HEK293 (cell line): ENCODE measurements around the gene OLFM1.
A peak's percentile ranks its signal among the peaks of the same experiment; 100 is the strongest.

Source experiments
- CTCF ChIA-PET: fragments of 350-600 bp; formaldehyde crosslinking; extraction: SDS; loops from one replicate; lab custom pipeline; 2021; ENCODE audit warnings: antibody characterized with exemption; lab: Yijun Ruan, JAX
- POLR2A ChIA-PET: fragments of 300-600 bp; formaldehyde crosslinking; extraction: SDS; loops from one replicate; lab custom pipeline; 2020; ENCODE audit warnings: antibody characterized with exemption, inconsistent platforms; lab: Yijun Ruan, JAX
- H3K27ac ChIP-seq: fragments of 200-500 bp; sonication (Bioruptor generic); 2 replicates; pipeline ENCODE4 v1.5.1; 2014; ENCODE audit warnings: low read depth, low read length, control low read depth, inconsistent platforms; ENCODE audit errors: extremely low read depth
- H3K36me3 ChIP-seq, 2 experiments: fragments of 200-500 bp in 1 of 2; sonication (Bioruptor generic) in 1 of 2; 1 replicate in 1 of 2; 2 replicates in 1 of 2; pipeline ENCODE4 v1.5.1; 2014 to 2017; ENCODE audit warnings: inconsistent platforms in 2 of 2, low read length in 2 of 2; ENCODE audit not compliant: control insufficient read depth in 2 of 2, insufficient read depth in 1 of 2
- H3K4me1 ChIP-seq: fragments of 200-500 bp; sonication (Bioruptor generic); 2 replicates; pipeline ENCODE4 v1.5.1; 2014; ENCODE audit warnings: mild to moderate bottlenecking, low read length, inconsistent platforms; ENCODE audit not compliant: control insufficient read depth, insufficient read depth
- H3K4me3 ChIP-seq: 2 replicates; pipeline ENCODE4 v1.5.1; 2011; ENCODE audit warnings: low read depth, mild to moderate bottlenecking, control low read depth, low read length, moderate library complexity
- H3K9me3 ChIP-seq: fragments of 200-500 bp; sonication (Bioruptor generic); 2 replicates; pipeline ENCODE4 v1.5.1; 2014; ENCODE audit warnings: low read depth, low read length, inconsistent platforms; ENCODE audit not compliant: control insufficient read depth, insufficient read depth
- KLF1 ChIP-seq: fragments of 450-650 bp; formaldehyde crosslinking; IDR thresholded peaks from 2 replicates; pipeline ENCODE4 v1.5.1; 2016; ENCODE audit warnings: missing biosample characterization, missing genetic modification characterization
- MZF1 ChIP-seq: fragments of 450-650 bp; formaldehyde crosslinking; IDR thresholded peaks from 2 replicates; pipeline ENCODE4 v1.5.1; 2017; ENCODE audit warnings: missing biosample characterization, missing genetic modification characterization, borderline replicate concordance
- SP7 ChIP-seq: fragments of 450-650 bp; formaldehyde crosslinking; IDR thresholded peaks from 2 replicates; pipeline ENCODE4 v1.5.1; 2016; ENCODE audit warnings: missing biosample characterization, missing genetic modification characterization
- ZBTB17 ChIP-seq: fragments of 450-650 bp; formaldehyde crosslinking; IDR thresholded peaks from 2 replicates; pipeline ENCODE4 v1.5.1; 2016; ENCODE audit warnings: missing biosample characterization, missing genetic modification characterization
- ZBTB20 ChIP-seq: fragments of 450-650 bp; formaldehyde crosslinking; IDR thresholded peaks from 2 replicates; pipeline ENCODE4 v1.5.1; 2016; ENCODE audit warnings: missing biosample characterization, missing genetic modification characterization
- ZBTB48 ChIP-seq: fragments of 450-650 bp; formaldehyde crosslinking; IDR thresholded peaks from 2 replicates; pipeline ENCODE4 v1.5.1; 2016; ENCODE audit warnings: missing biosample characterization, missing genetic modification characterization
- ZBTB7A ChIP-seq: fragments of 450-650 bp; formaldehyde crosslinking; IDR thresholded peaks from 2 replicates; pipeline ENCODE4 v1.5.1; 2016; ENCODE audit warnings: low read depth, missing biosample characterization, missing genetic modification characterization
- ZBTB8A ChIP-seq: fragments of 450-650 bp; formaldehyde crosslinking; IDR thresholded peaks from 2 replicates; pipeline ENCODE4 v1.5.1; 2016; ENCODE audit warnings: missing biosample characterization, missing genetic modification characterization
- ZFP69B ChIP-seq: fragments of 450-650 bp; formaldehyde crosslinking; IDR thresholded peaks from 2 replicates; pipeline ENCODE4 v1.5.1; 2016; ENCODE audit warnings: missing biosample characterization, missing genetic modification characterization
- ZIC2 ChIP-seq: fragments of 450-650 bp; formaldehyde crosslinking; IDR thresholded peaks from 2 replicates; pipeline ENCODE4 v1.5.1; 2016; ENCODE audit warnings: missing biosample characterization, missing genetic modification characterization
- ZNF133 ChIP-seq: fragments of 450-650 bp; formaldehyde crosslinking; IDR thresholded peaks from 2 replicates; pipeline ENCODE4 v1.5.1; 2016; ENCODE audit warnings: missing biosample characterization, missing genetic modification characterization
- ZNF146 ChIP-seq: fragments of 450-650 bp; formaldehyde crosslinking; IDR thresholded peaks from 2 replicates; pipeline ENCODE4 v1.5.1; 2016; ENCODE audit warnings: missing biosample characterization, missing genetic modification characterization
- ZNF221 ChIP-seq: fragments of 450-650 bp; formaldehyde crosslinking; IDR thresholded peaks from 2 replicates; pipeline ENCODE4 v1.5.1; 2017; ENCODE audit warnings: missing biosample characterization, missing genetic modification characterization, borderline replicate concordance
- ZNF239 ChIP-seq: fragments of 450-650 bp; formaldehyde crosslinking; IDR thresholded peaks from 2 replicates; pipeline ENCODE4 v1.5.1; 2016; ENCODE audit warnings: missing biosample characterization, missing genetic modification characterization
- ZNF302 ChIP-seq: fragments of 450-650 bp; formaldehyde crosslinking; IDR thresholded peaks from 2 replicates; pipeline ENCODE4 v1.5.1; 2016; ENCODE audit warnings: missing biosample characterization, missing genetic modification characterization, low read depth
- ZNF335 ChIP-seq: fragments of 450-650 bp; formaldehyde crosslinking; conservative IDR thresholded peaks from 2 replicates; pipeline ENCODE4 v1.5.1; 2016; ENCODE audit warnings: missing biosample characterization, missing genetic modification characterization
- ZNF366 ChIP-seq: fragments of 450-650 bp; formaldehyde crosslinking; conservative IDR thresholded peaks from 2 replicates; pipeline ENCODE4 v1.5.1; 2016; ENCODE audit warnings: missing biosample characterization, missing genetic modification characterization
- ZNF423 ChIP-seq: fragments of 450-650 bp; formaldehyde crosslinking; IDR thresholded peaks from 2 replicates; pipeline ENCODE4 v1.5.1; 2016; ENCODE audit warnings: missing biosample characterization, missing genetic modification characterization
- ZNF426 ChIP-seq: fragments of 450-650 bp; formaldehyde crosslinking; IDR thresholded peaks from 2 replicates; pipeline ENCODE4 v1.5.1; 2017; ENCODE audit warnings: missing biosample characterization, missing genetic modification characterization, mild to moderate bottlenecking, inconsistent platforms, moderate library complexity
- ZNF529 ChIP-seq: fragments of 450-650 bp; formaldehyde crosslinking; IDR thresholded peaks from 2 replicates; pipeline ENCODE4 v1.5.1; 2017; ENCODE audit warnings: missing genetic modification characterization, missing biosample characterization; ENCODE audit not compliant: insufficient replicate concordance
- ZNF548 ChIP-seq: fragments of 450-650 bp; formaldehyde crosslinking; IDR thresholded peaks from 2 replicates; pipeline ENCODE4 v1.5.1; 2016; ENCODE audit warnings: missing biosample characterization, missing genetic modification characterization
- ZNF626 ChIP-seq: fragments of 450-650 bp; sonication (Bioruptor Pico); formaldehyde crosslinking; IDR thresholded peaks from 2 replicates; pipeline ENCODE4 v1.5.1; 2018; ENCODE audit warnings: missing biosample characterization, missing genetic modification characterization, inconsistent platforms
- ZNF660 ChIP-seq: fragments of 450-650 bp; IDR thresholded peaks from 2 replicates; pipeline ENCODE4 v1.5.1; 2018; ENCODE audit warnings: missing biosample characterization, mild to moderate bottlenecking, missing genetic modification characterization
- TF ChIP-seq, protein P1 (sequence below): fragments of 450-650 bp; formaldehyde crosslinking; IDR thresholded peaks from 2 replicates; pipeline ENCODE4 v1.5.1; 2017; ENCODE audit warnings: missing biosample characterization, missing genetic modification characterization
- TF ChIP-seq, protein P2 (sequence below): fragments of 450-650 bp; formaldehyde crosslinking; IDR thresholded peaks from 2 replicates; pipeline ENCODE4 v1.5.1; 2016; ENCODE audit warnings: missing biosample characterization, missing genetic modification characterization
- TF ChIP-seq, protein P3 (sequence below): fragments of 450-650 bp; formaldehyde crosslinking; IDR thresholded peaks from 2 replicates; pipeline ENCODE4 v1.5.1; 2016; ENCODE audit warnings: missing biosample characterization, missing genetic modification characterization
- TF ChIP-seq, protein P4 (sequence below): fragments of 450-650 bp; formaldehyde crosslinking; IDR thresholded peaks from 2 replicates; pipeline ENCODE4 v1.5.1; 2017; ENCODE audit warnings: missing biosample characterization, missing genetic modification characterization

Gene OLFM1

DNA sequence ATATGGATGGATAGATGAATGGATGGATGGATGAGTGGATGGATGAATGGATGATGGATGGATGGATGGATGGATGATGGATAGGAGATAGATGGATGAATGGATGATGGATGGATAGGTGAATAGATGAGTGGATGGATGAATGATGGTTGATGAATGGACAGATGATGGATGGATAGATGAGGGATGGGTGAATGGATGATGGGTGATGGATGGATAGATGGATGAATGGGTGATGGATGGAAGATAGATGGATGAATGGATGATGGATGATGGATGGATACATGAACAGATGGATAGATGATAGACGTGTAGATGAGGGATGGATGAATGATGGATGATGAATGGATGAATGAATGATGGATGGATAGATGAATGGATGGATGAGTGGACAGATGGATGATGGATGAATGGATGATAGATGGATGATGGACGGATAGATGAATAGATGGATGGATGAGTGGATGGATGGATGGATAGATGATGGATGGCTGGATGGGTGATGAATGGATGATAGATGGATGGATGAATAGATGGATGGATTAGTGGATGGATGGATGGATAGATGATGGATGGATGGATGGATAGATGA is 53.8 kb downstream of the OLFM1 start (continued):
- TF ChIP-seq ZNF146 (tag by site-specific recombination) = no peak
- no peak for TF ChIP-seq ZBTB7A (tag by site-specific recombination)
- no peak for TF ChIP-seq ZNF423 (tag by site-specific recombination)
- TF ChIP-seq ZNF133 (tag by site-specific recombination) = peak; percentile 8; the same call in 1 of the 2 replicates
- no peak for TF ChIP-seq ZNF302 (tag by site-specific recombination)
- TF ChIP-seq ZIC2 (tag by site-specific recombination) = peak; percentile 22; the same call in 1 of the 2 replicates
- TF ChIP-seq ZNF548 (tag by site-specific recombination) = peak; percentile 7; the same call in 1 of the 2 replicates
- TF ChIP-seq ZNF239 (tag by site-specific recombination) = no peak
- TF ChIP-seq, protein P1, sequence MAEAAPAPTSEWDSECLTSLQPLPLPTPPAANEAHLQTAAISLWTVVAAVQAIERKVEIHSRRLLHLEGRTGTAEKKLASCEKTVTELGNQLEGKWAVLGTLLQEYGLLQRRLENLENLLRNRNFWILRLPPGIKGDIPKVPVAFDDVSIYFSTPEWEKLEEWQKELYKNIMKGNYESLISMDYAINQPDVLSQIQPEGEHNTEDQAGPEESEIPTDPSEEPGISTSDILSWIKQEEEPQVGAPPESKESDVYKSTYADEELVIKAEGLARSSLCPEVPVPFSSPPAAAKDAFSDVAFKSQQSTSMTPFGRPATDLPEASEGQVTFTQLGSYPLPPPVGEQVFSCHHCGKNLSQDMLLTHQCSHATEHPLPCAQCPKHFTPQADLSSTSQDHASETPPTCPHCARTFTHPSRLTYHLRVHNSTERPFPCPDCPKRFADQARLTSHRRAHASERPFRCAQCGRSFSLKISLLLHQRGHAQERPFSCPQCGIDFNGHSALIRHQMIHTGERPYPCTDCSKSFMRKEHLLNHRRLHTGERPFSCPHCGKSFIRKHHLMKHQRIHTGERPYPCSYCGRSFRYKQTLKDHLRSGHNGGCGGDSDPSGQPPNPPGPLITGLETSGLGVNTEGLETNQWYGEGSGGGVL = no peak
- no peak for TF ChIP-seq ZNF221 (tag by site-specific recombination)

DNA sequence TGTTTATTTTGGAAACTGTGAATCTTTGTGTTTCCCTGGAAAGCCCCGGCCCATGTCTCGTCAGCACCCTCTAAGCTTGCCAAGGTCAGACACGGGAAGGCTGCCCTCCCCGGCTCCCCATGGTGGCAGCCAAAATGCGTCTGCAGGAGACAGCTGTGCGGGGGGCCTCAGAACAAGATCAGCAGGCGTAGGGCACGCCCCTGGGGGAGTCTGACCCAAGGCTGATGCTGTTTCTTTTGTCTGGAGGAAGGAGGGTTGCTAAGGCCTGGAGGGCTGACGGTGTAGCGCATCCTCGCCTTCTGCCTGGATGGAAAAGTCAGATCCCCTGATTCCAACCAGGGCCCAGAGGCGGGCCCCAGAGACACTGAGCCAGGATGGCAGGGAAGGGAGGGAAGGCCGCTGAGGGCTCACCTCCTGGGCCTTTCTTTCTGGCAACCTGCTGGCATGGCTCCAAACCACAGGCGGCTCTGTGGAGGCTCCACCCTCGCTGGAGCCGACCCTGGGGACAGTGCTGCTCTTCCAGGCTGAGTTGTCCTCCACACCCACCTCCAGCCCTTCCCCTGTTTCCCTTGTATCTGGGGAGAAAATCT is 57.2 kb downstream of the OLFM1 start:
- POLR2A ChIA-PET = no interaction called here
- CTCF ChIA-PET = interaction anchor here (0.6 to 0.7 kb wide), 2 partner anchors 58 to 360 kb away, joined by 3 read pairs; no protein-coding TSS in a partner anchor
- TF ChIP-seq ZNF626 (tag by site-specific recombination) = no peak
- TF ChIP-seq ZNF335 (tag by site-specific recombination) = peak; percentile 41; the same call in 1 of the 2 replicates
- TF ChIP-seq ZNF548 (tag by site-specific recombination) = 0 out of 2 replicates have a peak, but pooled peaks have one; percentile 13
- TF ChIP-seq SP7 = peak; percentile 57; the same call in 1 of the 2 replicates
- TF ChIP-seq ZNF366 (tag by site-specific recombination) = peak; percentile 47; the same call in 1 of the 2 replicates
- TF ChIP-seq ZBTB20 (tag by site-specific recombination) = peak; percentile 65
- peak; percentile 63 for TF ChIP-seq ZBTB8A
- TF ChIP-seq ZNF426 = no peak
- TF ChIP-seq, protein P2, sequence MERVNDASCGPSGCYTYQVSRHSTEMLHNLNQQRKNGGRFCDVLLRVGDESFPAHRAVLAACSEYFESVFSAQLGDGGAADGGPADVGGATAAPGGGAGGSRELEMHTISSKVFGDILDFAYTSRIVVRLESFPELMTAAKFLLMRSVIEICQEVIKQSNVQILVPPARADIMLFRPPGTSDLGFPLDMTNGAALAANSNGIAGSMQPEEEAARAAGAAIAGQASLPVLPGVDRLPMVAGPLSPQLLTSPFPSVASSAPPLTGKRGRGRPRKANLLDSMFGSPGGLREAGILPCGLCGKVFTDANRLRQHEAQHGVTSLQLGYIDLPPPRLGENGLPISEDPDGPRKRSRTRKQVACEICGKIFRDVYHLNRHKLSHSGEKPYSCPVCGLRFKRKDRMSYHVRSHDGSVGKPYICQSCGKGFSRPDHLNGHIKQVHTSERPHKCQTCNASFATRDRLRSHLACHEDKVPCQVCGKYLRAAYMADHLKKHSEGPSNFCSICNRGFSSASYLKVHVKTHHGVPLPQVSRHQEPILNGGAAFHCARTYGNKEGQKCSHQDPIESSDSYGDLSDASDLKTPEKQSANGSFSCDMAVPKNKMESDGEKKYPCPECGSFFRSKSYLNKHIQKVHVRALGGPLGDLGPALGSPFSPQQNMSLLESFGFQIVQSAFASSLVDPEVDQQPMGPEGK (tag by site-specific recombination) = 0 out of 2 replicates have a peak, but pooled peaks have one; percentile 34
- TF ChIP-seq, protein P3, sequence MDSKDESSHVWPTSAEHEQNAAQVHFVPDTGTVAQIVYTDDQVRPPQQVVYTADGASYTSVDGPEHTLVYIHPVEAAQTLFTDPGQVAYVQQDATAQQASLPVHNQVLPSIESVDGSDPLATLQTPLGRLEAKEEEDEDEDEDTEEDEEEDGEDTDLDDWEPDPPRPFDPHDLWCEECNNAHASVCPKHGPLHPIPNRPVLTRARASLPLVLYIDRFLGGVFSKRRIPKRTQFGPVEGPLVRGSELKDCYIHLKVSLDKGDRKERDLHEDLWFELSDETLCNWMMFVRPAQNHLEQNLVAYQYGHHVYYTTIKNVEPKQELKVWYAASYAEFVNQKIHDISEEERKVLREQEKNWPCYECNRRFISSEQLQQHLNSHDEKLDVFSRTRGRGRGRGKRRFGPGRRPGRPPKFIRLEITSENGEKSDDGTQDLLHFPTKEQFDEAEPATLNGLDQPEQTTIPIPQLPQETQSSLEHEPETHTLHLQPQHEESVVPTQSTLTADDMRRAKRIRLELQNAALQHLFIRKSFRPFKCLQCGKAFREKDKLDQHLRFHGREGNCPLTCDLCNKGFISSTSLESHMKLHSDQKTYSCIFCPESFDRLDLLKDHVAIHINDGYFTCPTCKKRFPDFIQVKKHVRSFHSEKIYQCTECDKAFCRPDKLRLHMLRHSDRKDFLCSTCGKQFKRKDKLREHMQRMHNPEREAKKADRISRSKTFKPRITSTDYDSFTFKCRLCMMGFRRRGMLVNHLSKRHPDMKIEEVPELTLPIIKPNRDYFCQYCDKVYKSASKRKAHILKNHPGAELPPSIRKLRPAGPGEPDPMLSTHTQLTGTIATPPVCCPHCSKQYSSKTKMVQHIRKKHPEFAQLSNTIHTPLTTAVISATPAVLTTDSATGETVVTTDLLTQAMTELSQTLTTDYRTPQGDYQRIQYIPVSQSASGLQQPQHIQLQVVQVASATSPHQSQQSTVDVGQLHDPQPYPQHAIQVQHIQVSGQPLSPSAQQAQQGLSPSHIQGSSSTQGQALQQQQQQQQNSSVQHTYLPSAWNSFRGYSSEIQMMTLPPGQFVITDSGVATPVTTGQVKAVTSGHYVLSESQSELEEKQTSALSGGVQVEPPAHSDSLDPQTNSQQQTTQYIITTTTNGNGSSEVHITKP = peak; percentile 70; the same call in 1 of the 2 replicates
- TF ChIP-seq, protein P4, sequence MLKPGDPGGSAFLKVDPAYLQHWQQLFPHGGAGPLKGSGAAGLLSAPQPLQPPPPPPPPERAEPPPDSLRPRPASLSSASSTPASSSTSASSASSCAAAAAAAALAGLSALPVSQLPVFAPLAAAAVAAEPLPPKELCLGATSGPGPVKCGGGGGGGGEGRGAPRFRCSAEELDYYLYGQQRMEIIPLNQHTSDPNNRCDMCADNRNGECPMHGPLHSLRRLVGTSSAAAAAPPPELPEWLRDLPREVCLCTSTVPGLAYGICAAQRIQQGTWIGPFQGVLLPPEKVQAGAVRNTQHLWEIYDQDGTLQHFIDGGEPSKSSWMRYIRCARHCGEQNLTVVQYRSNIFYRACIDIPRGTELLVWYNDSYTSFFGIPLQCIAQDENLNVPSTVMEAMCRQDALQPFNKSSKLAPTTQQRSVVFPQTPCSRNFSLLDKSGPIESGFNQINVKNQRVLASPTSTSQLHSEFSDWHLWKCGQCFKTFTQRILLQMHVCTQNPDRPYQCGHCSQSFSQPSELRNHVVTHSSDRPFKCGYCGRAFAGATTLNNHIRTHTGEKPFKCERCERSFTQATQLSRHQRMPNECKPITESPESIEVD = no peak
- peak; percentile 57; the same call in 1 of the 2 replicates for TF ChIP-seq ZBTB48 (tag by site-specific recombination)
- no peak for TF ChIP-seq MZF1
- peak; percentile 15; the same call in 1 of the 2 replicates for TF ChIP-seq KLF1 (tag by site-specific recombination)
- TF ChIP-seq ZNF660 (tag by site-specific recombination) = 0 out of 2 replicates have a peak, but pooled peaks have one; percentile 14
- no peak for TF ChIP-seq ZNF529 (tag by site-specific recombination)
- TF ChIP-seq ZBTB17 (tag by site-specific recombination) = peak; percentile 51
- TF ChIP-seq ZIC2 (tag by site-specific recombination) = peak; percentile 100
- TF ChIP-seq ZFP69B = peak; percentile 87

More for the DNA sequence above, 57.2 kb downstream of the OLFM1 start:
- no peak overlapping the region for H3K4me3 ChIP-seq
- H3K27ac ChIP-seq = no peak overlapping the region; the same call in 1 of the 2 replicates
- no peaks in the 10 kb centered on the region for H3K36me3 ChIP-seq
- H3K9me3 ChIP-seq = no peaks in the 10 kb centered on the region
- H3K4me1 ChIP-seq = peaks cover 3% of the 10 kb centered on the region; the same call in 1 of the 2 replicates
